Measurements from ENCODE around the gene MINDY4. TPM values are rescaled to one million over a fixed set of nuclear protein-coding genes. Genes with fewer than 3 reads are reported as not detected.

MINDY4 gene
- total RNA-seq (2014; rRNA removed) (3.0 TPM in 2 replicates), Bru-seq, nascent RNA (percentile 51 among the genes with signal in this experiment), BruChase-seq, experiment 1, labeled RNA remaining after a 6-hour chase (percentile 63 among the genes with signal in this experiment), BruChase-seq, experiment 2, labeled RNA remaining after a 2-hour chase (percentile 65 among the genes with signal in this experiment)
- long read RNA-seq, partial matches to known transcripts = 1 of 4 reads
- long read RNA-seq, other reads (novel, unspliced or antisense) = 3 of 4 reads

DNA sequence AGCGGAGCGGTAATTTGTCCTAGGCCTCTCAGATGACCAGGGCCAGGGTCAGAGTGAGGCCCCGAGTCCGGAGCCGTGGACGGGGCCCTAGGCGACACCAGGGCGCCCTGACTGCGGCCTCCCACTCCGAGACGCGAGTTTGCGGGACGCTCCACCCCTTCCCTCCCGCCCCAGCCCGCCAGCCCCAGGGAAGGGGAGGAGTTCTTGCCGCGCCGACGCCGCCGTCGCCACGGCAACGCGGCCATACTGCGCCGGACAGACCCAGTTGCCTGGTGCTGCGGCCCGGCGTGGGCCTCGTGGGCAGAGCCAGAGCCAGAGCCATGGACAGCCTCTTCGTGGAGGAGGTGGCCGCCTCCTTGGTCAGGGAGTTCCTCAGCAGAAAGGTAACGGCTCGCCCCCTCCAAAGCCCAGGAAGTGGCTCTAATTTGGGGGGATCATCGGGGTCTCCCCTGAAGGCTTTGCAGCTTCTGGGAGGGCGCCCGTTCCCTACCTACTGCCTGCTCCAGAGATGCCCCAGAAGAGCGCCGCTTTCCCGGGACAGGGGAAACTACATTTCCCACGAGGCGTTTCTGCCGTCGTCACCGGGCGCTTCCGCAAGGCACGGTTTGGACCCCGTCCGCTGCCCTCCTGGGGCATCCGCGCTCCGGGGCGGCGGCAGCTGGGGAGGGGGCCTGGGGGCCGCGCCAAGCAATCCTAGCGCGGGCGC lies at the start of gene MINDY4:
MINDY4 (plus strand) TSS at position 244 of the 706 bp plus-strand sequence; CDS start at position 321, 77 bp downstream.
- POLR2A ChIA-PET (ENCODE audit: unreplicated experiment) = no interaction called here

DNA sequence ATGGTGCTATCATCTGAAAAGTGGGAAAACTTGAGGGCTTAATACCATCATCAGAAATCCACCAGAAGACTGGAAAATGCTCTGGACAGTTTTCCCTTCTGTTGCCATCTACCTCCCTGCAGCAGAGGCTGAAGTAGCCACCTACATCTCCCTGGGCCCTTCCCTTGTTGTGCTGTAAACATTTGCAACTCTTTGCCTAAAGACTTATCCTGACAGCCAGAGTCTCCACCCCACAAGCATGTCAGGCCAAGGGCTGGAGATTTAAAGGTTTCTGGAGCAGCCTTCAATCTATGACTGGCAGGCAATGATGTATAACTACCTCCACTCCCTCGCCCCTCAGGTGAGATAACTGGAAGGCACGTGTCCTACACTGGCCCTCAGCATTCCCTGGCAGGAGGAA lies 49.0 kb upstream of the MINDY4 start:
- Histone ChIP-seq H3K9me3 (ENCODE audit: low read length) (no peaks in the 10 kb centered on the region), H3K79me2 (ENCODE audit: low read length) (no peaks in the 10 kb centered on the region), H3K36me3 (ENCODE audit: low read depth, low read length) (no peaks in the 10 kb centered on the region), H3K9ac (ENCODE audit: low read length) (no peak overlapping the region), H3K9me2 (replicated peaks; ENCODE audit: low read length) (no peaks in the 10 kb centered on the region), H3K4me3 (ENCODE audit: low read length) (no peak overlapping the region), H3F3A (ENCODE audit: low read length, unreplicated experiment) (no peaks in the 10 kb centered on the region), H3K4me2 (ENCODE audit: low read length) (no peak overlapping the region), H4K20me1 (ENCODE audit: low read length) (no peaks in the 10 kb centered on the region), H3K4me1 (ENCODE audit: insufficient read depth, low read length) (no peaks in the 10 kb centered on the region), H3K27me3 (ENCODE audit: low read length) (peaks cover 35% of the 10 kb centered on the region), H3K27ac (ENCODE audit: low read length) (no peak overlapping the region), H2AFZ (ENCODE audit: low read length) (no peak overlapping the region)
- no peak for ATAC-seq
- POLR2A ChIA-PET (ENCODE audit: unreplicated experiment) = no interaction called here
- BruUV-seq (replicated peaks) = no TSS peak
- no peak for TF ChIP-seq EZH2 (IDR thresholded peaks at IDR 0.05; ENCODE audit: low read length, unreplicated experiment)
- no peak for TF ChIP-seq EZH2phosphoT487 (IDR thresholded peaks at IDR 0.05; ENCODE audit: borderline replicate concordance, low read length)
- TF ChIP-seq, protein P1, sequence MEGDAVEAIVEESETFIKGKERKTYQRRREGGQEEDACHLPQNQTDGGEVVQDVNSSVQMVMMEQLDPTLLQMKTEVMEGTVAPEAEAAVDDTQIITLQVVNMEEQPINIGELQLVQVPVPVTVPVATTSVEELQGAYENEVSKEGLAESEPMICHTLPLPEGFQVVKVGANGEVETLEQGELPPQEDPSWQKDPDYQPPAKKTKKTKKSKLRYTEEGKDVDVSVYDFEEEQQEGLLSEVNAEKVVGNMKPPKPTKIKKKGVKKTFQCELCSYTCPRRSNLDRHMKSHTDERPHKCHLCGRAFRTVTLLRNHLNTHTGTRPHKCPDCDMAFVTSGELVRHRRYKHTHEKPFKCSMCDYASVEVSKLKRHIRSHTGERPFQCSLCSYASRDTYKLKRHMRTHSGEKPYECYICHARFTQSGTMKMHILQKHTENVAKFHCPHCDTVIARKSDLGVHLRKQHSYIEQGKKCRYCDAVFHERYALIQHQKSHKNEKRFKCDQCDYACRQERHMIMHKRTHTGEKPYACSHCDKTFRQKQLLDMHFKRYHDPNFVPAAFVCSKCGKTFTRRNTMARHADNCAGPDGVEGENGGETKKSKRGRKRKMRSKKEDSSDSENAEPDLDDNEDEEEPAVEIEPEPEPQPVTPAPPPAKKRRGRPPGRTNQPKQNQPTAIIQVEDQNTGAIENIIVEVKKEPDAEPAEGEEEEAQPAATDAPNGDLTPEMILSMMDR (conservative IDR thresholded peaks at IDR 0.05; ENCODE audit: low read depth, low read length) = no peak
- intact Hi-C loops (cut with micrococcal nuclease) = no loop called here
- CTCF ChIA-PET = no interaction called here
- DNase-seq = no peak

More for the DNA sequence above, at the start of gene MINDY4:
- BruUV-seq (replicated peaks) = no TSS peak
- H3K9me2 ChIP-seq (replicated peaks; ENCODE audit: low read length) = no peaks in the 10 kb centered on the region
- H3K27ac ChIP-seq (ENCODE audit: low read length) = no peak within 1 kb of the TSS
- TF ChIP-seq EZH2 (IDR thresholded peaks at IDR 0.05; ENCODE audit: low read length, unreplicated experiment) (no peak), EZH2phosphoT487 (IDR thresholded peaks at IDR 0.05; ENCODE audit: borderline replicate concordance, low read length) (no peak)
- TF ChIP-seq, protein P1 (conservative IDR thresholded peaks at IDR 0.05; ENCODE audit: low read depth, low read length) = no peak
- H3K4me3 ChIP-seq (ENCODE audit: low read length) = peak within 1 kb of the TSS; percentile 98
- DNase-seq = peak; percentile 42
- H3K4me2 ChIP-seq (ENCODE audit: low read length) = peak within 1 kb of the TSS; percentile 91
- H2AFZ ChIP-seq (ENCODE audit: low read length) = peak within 1 kb of the TSS; percentile 99
- peaks cover 8% of the 10 kb centered on the region; the same call in 1 of the 2 replicates for H3K79me2 ChIP-seq (ENCODE audit: low read length)
- H3K27me3 ChIP-seq (ENCODE audit: low read length) = no peaks in the 10 kb centered on the region
- no peaks in the 10 kb centered on the region for H3K9me3 ChIP-seq (ENCODE audit: low read length)
- intact Hi-C loops (cut with micrococcal nuclease) = no loop called here
- CTCF ChIA-PET = no interaction called here
- H3K4me1 ChIP-seq (ENCODE audit: insufficient read depth, low read length) = 0 out of 2 replicates have a peak, but pooled peaks cover 6% of the 10 kb centered on the region
- H4K20me1 ChIP-seq (ENCODE audit: low read length) = no peaks in the 10 kb centered on the region
- H3F3A ChIP-seq (ENCODE audit: low read length, unreplicated experiment) = no peaks in the 10 kb centered on the region
- ATAC-seq = peak; percentile 87
- H3K36me3 ChIP-seq (ENCODE audit: low read depth, low read length) = no peaks in the 10 kb centered on the region
- peak within 1 kb of the TSS; percentile 65 for H3K9ac ChIP-seq (ENCODE audit: low read length)

DNA sequence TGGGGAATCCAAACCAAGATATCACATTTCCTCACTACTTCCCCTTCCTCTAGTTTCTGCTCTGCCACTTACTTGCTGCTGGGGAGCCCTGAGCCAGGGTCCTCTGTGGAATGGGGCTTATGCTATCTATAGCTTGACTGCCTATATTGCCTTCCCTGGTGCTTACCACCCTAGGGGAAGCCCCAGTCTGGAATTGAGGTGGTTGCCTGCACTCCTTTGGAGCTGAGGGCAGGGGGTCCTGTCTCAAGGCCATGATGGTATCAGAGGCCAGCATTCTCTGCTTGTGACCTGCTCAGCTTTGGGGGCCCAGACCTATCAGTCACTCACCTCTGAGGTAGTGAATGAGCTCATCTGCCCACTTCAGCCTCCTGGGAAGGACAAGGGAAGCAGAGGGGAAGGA lies 48.5 kb upstream of the MINDY4 start:
- DNase-seq (no peak), ATAC-seq (no peak)
- Histone ChIP-seq H3K27me3 (ENCODE audit: low read length) (peaks cover 35% of the 10 kb centered on the region), H3K9me2 (replicated peaks; ENCODE audit: low read length) (no peaks in the 10 kb centered on the region), H4K20me1 (ENCODE audit: low read length) (no peaks in the 10 kb centered on the region), H2AFZ (ENCODE audit: low read length) (no peak overlapping the region), H3K9me3 (ENCODE audit: low read length) (no peaks in the 10 kb centered on the region), H3K27ac (ENCODE audit: low read length) (no peak overlapping the region), H3K9ac (ENCODE audit: low read length) (no peak overlapping the region), H3F3A (ENCODE audit: low read length, unreplicated experiment) (no peaks in the 10 kb centered on the region), H3K36me3 (ENCODE audit: low read depth, low read length) (no peaks in the 10 kb centered on the region), H3K4me2 (ENCODE audit: low read length) (no peak overlapping the region), H3K4me1 (ENCODE audit: insufficient read depth, low read length) (0 out of 2 replicates have a peak, but pooled peaks cover 5% of the 10 kb centered on the region), H3K79me2 (ENCODE audit: low read length) (no peaks in the 10 kb centered on the region), H3K4me3 (ENCODE audit: low read length) (no peak overlapping the region)
- TF ChIP-seq, protein P1 (conservative IDR thresholded peaks at IDR 0.05; ENCODE audit: low read depth, low read length) = no peak
- TF ChIP-seq EZH2phosphoT487 (IDR thresholded peaks at IDR 0.05; ENCODE audit: borderline replicate concordance, low read length) (no peak), EZH2 (IDR thresholded peaks at IDR 0.05; ENCODE audit: low read length, unreplicated experiment) (no peak)
- intact Hi-C loops (cut with micrococcal nuclease) = no loop called here
- CTCF ChIA-PET = no interaction called here
- POLR2A ChIA-PET (ENCODE audit: unreplicated experiment) = no interaction called here
- no TSS peak for BruUV-seq (replicated peaks)

Data from PC-3 (cell line).